Measurements from ENCODE around the gene SSRP1. TPM values are rescaled to one million over a fixed set of nuclear protein-coding genes. Genes with fewer than 3 reads are reported as not detected.
A peak's percentile ranks its signal among the peaks of the same experiment; 100 is the strongest.

SSRP1 gene
- total and polyA plus RNA-seq, 2 of the 13 experiments (the other 11 are each of a cell fraction or from before 2014, with no cell fraction given): 93.6 to 129 TPM

GRCh38 chr11:57320719-57321387 lies 14.8 kb downstream of the SSRP1 start (continued):
- TF ChIP-seq NKX3-1 (CRISPR knock-in tag; IDR thresholded peaks at IDR 0.05) (no peak), SAP130 (CRISPR knock-in tag; IDR thresholded peaks at IDR 0.05; ENCODE audit: low read depth) (peak; percentile 52), USF2 (IDR thresholded peaks at IDR 0.05; ENCODE audit: low read depth, low read length) (no peak), USF2 (CRISPR knock-in tag; IDR thresholded peaks at IDR 0.05; ENCODE audit: borderline replicate concordance) (no peak), ZFP36L1 (CRISPR knock-in tag; IDR thresholded peaks at IDR 0.05) (no peak), ZNF44 (CRISPR knock-in tag; IDR thresholded peaks at IDR 0.05) (no peak), ZNF570 (CRISPR knock-in tag; IDR thresholded peaks at IDR 0.05; ENCODE audit: borderline replicate concordance) (no peak), LCORL (IDR thresholded peaks at IDR 0.05) (no peak), LCORL (CRISPR knock-in tag; IDR thresholded peaks at IDR 0.05) (peak; percentile 25; the same call in 1 of the 2 replicates), SYNCRIP (IDR thresholded peaks at IDR 0.05; ENCODE audit: insufficient read depth, low read depth, low read length) (no peak), ZNF501 (CRISPR knock-in tag; IDR thresholded peaks at IDR 0.05) (no peak), RCOR2 (CRISPR knock-in tag; IDR thresholded peaks at IDR 0.05) (no peak), NBN (conservative IDR thresholded peaks at IDR 0.05) (no peak), ZNF746 (CRISPR knock-in tag; IDR thresholded peaks at IDR 0.05) (no peak), ZIK1 (CRISPR knock-in tag; IDR thresholded peaks at IDR 0.05; ENCODE audit: borderline replicate concordance, low read depth) (no peak), ZNF281 (CRISPR knock-in tag; IDR thresholded peaks at IDR 0.05; ENCODE audit: borderline replicate concordance) (peak; percentile 85; the same call in 1 of the 2 replicates), NR2F6 (IDR thresholded peaks at IDR 0.05) (no peak), NR2F6 (CRISPR knock-in tag; IDR thresholded peaks at IDR 0.05) (no peak), CCAR2 (optimal IDR thresholded peaks at IDR 0.05; ENCODE audit: low read depth, low read length) (no peak), GMEB2 (CRISPR knock-in tag; IDR thresholded peaks at IDR 0.05; ENCODE audit: low read depth) (no peak), RXRA (CRISPR knock-in tag; IDR thresholded peaks at IDR 0.05) (no peak), ZFP37 (CRISPR knock-in tag; IDR thresholded peaks at IDR 0.05; ENCODE audit: borderline replicate concordance) (no peak), DRAP1 (CRISPR knock-in tag; IDR thresholded peaks at IDR 0.05) (no peak), KLF11 (CRISPR knock-in tag; IDR thresholded peaks at IDR 0.05) (no peak), HOXA3 (CRISPR knock-in tag; IDR thresholded peaks at IDR 0.05) (no peak), ZSCAN20 (CRISPR knock-in tag; IDR thresholded peaks at IDR 0.05; ENCODE audit: borderline replicate concordance) (no peak)

All from HepG2 (cell line).